GM19455 (cell line): ENCODE data around the gene BRD3.

Source experiments
- ATAC-seq: cut with Tn5 transposase; IDR thresholded peaks from one replicate; pipeline ENCODE4 v1.9.1; 2021; ENCODE audit not compliant: unreplicated experiment

BRD3 gene

GRCh38 chr9:134055981-134056461 is 11.8 kb downstream of the BRD3 start:
- ATAC-seq, result no peak

GRCh38 chr9:134054891-134055811 is 12.7 kb downstream of the BRD3 start:
- ATAC-seq, result no peak

GRCh38 chr9:134053941-134054761 is 13.7 kb downstream of the BRD3 start:
- ATAC-seq, result no peak

- no peak for ATAC-seq
Observed at GRCh38 chr9:134053401-134053871, 14.4 kb downstream of the BRD3 start.

DNA sequence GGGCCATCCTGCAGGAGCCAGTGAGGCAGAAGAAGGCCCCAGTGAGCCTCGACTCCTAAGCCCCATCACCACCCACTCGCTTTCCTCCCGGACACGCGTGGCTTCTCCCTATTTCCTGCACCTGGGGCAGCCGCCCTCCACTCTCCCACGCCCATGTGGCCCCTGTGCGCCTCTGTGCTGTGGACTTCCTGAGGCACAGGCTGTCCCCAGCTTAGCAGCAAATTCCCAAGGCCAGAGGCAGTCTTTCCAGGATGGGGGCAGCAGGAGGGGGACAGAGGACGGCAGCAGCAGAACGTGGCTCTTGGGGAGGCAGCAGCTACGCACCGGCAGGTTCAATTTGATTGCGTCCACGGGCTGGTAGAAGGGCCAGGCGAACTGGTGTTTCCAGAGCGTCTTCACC is 14.9 kb downstream of the BRD3 start:
- no peak for ATAC-seq

DNA sequence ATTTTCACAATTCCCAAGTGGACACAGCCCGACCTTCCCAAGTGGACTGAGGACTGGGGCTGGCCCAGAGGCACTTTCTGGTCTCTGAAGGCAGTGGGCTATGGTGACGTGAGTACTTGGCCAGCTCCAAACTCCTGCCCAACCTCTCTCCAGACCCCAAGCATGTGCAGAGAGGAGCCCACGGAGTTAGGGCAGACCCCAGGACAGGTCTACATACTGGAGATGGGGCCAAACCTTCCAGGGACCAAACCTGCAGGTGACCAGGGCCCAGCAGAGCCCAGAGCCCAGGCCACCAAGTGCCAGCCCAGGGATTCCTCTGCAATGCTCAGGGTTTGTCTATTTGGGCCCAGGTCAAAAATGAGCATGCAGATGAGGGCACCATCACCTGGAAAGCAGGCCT is 15.3 kb downstream of the BRD3 start:
- ATAC-seq, result no peak

DNA sequence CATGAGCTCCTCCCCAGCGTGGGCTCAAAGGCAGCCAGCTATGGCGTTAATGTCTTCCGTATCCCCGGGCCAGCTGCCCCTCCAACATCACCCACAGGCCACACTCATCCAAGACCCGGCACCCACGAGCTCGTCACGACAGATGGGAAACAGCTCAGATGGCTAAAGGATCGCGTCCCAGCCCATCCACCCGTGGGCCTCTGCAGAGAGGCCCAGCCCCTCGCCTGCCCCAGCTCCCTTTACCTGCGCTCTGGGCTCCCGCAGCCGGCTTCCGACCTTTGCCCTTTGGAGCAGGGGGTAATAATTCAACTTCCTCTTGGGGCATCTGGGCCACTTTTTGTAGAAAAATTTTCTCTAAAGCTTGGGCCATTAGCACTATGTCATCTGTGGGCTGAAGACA is 16.5 kb downstream of the BRD3 start:
- no peak for ATAC-seq

DNA sequence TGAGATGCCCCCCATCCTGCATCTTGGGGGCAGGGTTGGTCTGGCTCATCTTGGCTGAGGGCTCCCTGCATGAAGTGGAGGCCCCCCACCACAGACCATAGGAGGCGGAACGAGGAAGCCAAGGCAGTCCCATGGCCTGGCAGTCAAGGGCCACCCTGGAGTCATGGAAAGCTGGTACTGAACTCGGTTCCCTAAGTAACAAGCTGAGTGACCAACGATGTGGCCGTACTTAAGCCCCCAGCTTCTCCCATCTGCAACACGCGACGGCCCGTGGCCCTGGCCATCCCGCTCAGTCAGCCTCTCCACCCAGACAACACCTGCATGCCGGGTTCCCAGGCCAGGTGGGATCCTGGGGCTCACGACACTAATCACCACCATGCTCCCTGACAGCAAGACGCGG is 17.1 kb downstream of the BRD3 start:
- no peak for ATAC-seq

- ATAC-seq, result no peak
Observed at GRCh38 chr9:134049772-134050588, 17.8 kb downstream of the BRD3 start.

GRCh38 chr9:134049236-134049635 is 18.6 kb downstream of the BRD3 start:
- ATAC-seq, result no peak

- ATAC-seq, result no peak
Observed at GRCh38 chr9:134048582-134048968, 19.3 kb downstream of the BRD3 start.

DNA sequence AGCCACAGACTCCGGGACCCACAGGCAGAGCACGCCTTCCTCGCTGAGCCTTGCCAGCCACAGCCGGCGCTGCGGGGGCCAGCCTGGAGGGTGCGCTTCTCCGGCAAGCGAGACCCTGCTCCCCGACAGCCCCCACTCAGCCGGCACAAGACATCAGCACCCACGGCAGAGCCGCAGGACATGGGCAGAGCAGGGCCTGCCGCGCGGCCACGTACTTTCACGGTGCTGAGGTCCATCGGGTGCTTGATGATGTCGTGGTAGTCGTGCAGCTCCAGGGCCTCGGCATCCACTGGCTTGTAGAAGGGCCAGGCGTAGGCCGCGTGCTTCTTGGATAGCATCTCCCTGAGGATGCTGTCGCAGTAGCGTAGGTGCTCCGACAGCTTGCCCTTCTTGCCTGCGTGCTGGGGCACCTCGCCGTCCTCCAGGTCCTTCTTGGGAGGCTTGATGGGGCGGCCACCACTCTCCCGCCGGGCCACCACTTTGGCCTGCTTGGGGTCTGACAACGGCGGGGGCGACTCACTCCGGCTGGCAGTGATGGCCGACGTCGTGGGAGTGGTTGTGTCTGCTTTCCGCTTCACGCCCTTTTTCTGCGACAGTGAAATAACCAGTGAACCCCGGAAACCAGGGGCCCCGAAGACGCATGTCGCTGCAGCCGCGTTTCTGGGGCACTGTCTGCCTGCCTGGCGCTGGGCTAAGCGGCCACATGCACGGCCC is 19.8 kb downstream of the BRD3 start:
- no peak for ATAC-seq

- ATAC-seq, result no peak
Observed at GRCh38 chr9:134046894-134047681, 20.7 kb downstream of the BRD3 start.

GRCh38 chr9:134045841-134046544 is 21.8 kb downstream of the BRD3 start:
- no peak for ATAC-seq

- ATAC-seq, result no peak
Observed at GRCh38 chr9:134044944-134045343, 22.9 kb downstream of the BRD3 start.

GRCh38 chr9:134043531-134043988 is 24.3 kb downstream of the BRD3 start:
- no peak for ATAC-seq

GRCh38 chr9:134041649-134041962 is 26.2 kb downstream of the BRD3 start:
- no peak for ATAC-seq

DNA sequence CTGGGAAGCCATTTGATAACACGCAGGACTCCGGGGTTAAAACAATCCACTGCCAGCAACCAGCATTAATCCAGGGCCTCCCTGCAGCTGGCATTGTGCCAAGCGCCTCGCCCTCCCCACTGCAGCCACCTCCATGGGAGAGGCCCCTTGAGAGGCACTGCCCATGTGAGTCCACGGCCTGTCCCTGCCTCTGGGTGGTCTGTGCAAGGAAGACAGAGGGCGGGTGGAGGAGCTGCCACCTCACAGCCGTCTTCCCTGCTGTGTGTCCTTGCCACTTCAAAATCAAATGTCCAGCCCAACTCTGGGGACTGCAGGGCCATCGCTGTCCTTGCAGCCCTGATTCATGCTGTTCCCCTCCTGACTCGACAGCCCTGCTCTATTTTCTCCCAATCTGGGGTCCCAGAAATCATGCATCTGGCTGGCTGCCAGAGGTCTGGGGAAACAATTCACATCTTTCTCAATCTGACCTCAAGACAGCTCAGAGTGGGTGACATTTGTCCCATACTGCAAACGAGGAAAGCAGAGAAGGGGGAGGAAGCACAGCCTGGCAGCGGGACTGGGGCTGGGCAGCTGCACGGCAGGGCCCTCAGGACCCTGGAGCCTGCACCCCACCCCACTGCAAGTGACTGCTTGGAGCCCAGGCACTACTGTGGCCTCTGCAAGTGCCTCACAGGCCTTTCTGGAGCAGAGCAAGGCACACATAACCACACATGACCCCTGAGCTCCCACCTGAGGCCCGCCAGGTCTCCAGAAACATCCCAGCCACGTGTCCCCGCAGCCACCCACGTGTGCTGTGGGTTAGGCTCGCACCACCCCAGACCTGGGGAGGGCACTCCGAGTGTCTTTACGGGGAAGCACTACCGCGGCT is 26.8 kb downstream of the BRD3 start:
- no peak for ATAC-seq
